HG02763 (cell line): ENCODE measurements around the gene LRRC7.

Experiments
- ATAC-seq: cut with Tn5 transposase; IDR thresholded peaks from one replicate; pipeline ENCODE4 v1.9.1; 2021; ENCODE audit warnings: mild to moderate bottlenecking, moderate library complexity; ENCODE audit not compliant: unreplicated experiment

The LRRC7 gene

DNA sequence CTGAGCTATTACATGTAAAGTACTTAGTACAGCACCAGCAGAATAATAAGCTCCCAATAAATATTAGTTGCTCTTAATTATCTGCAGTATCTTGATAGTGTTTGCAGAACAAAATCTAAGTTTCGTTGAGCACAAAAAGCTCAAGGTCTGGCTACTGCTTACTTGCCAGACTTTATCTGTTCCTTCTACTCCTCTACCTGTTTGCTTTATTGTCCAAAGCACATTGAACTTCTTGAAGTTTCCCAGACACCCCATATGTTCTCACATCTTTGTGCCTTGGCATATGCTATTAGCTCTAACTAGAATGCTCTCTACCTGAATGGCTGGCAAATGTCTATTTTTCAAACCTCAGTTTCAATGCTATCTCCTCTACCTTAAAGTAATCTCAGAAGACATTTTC, 582.7 kb downstream of the LRRC7 start:
- no peak for ATAC-seq

DNA sequence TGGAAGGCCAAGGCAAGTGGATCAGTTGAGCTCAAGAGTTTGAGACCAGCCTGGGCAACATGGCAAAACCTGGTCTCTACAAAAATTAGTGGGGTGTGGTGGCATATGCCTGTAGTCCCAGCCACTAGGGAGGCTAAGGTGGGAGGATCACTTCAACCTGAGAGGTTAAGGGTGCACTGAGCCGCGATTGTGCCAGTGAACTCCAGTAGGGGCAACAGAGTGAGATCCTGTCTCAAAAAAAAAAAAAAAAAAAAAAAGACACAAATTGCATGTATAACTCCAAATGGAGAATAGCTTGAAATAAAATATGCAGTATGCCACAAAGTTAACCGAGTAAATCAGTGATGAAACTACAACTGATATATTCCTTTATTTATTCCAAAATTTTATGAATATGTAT, 586.0 kb downstream of the LRRC7 start:
- no peak for ATAC-seq

DNA sequence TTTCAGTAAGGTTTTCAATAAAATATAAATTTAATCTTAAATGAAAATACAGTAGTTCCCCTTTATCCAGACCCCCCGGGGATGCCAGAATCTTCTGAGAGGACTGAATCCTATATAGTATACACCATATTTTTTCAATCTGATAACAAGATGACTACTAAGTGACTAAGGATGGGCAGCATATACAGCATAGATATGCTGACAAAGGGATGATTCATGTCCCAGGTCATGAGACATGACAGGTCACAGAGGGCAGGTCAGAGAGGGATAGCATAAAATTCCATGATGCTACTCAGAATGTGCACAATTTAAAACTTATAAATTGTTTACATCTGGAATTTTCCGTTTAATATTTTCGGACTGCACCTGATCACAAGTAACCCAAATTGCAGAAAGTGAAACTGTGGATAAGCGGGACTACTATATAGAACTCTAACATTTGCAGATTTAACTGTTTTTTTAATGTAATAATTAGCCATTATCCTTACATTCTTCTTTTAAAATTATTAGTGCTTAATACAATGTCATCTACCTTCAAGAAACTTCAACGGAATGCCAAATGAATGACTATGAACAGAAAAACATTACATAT, 588.9 kb downstream of the LRRC7 start:
- no peak for ATAC-seq

DNA sequence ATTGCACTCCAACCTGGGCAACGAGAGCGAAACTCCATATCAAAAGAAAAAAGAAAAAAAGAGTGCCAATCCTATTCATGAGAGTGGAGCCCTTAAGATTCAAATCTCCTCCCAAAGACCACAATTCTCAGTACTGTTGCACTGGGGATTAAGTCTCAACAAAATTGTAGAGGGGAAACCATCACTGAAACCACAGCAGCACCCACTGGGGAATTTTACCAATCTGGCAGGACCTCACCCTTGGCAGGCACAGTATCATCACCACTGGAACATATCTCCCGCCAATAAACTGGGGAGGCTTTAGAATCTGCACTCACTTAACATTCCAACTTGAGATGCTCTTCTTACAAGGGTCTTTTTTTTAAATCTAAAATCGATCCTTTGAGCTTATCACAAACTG, 596.6 kb downstream of the LRRC7 start:
- ATAC-seq = no peak

DNA sequence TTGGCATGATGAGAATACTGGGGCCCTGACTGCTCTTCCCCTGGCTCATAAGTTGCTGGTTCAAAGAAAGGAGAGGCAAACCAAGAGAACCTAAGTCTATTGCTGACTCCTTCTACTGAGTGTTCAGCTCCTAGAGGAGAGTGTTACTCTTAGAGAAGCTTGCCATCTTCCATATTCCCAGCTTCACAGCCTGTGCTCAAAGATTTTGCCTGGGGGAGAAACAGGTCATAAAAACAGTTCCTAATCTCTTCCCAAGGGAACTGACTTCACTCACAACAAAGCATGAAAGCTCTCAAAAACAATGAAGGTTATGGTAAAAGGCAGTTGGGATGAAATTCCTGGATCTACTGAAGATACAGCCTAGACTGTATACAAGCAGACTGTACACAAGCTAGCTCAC, 600.6 kb downstream of the LRRC7 start:
- no peak for ATAC-seq

DNA sequence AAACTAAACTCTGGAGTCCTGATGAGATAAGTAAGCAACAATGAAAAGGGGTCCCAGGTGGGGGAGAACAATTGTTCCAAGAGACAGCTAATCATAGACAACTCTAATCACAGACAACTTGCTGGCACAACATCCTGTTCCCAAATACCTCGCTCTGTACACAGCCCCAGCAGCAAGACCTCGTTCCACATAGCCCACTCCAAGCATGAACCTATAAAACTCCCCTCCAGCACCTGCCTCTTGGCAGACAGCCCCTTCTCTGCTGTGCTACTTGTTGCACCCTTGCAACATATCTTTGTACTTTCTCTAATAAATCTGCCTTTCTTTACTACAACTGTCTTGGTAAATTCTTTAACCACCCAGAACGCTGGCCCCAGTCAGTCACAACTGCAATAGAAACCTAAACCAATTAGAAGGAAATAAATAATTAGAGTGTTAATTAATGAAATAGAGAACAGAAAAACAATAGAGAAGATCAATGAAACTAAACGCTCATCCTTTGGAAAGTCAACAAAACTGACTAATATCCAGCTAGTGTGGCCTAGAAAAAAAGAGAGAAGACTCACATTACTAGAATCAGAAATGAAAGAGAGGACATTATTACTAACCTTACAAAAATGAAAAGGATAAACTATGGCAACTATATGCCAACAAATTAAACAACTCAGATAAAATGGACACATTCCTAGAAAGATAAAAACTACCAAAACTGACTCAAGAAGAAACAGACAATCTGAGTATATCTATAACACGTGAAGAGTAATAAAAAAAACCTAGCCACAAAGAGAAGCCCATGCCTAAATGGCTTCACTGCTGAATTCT, 601.5 kb downstream of the LRRC7 start:
- ATAC-seq = no peak

DNA sequence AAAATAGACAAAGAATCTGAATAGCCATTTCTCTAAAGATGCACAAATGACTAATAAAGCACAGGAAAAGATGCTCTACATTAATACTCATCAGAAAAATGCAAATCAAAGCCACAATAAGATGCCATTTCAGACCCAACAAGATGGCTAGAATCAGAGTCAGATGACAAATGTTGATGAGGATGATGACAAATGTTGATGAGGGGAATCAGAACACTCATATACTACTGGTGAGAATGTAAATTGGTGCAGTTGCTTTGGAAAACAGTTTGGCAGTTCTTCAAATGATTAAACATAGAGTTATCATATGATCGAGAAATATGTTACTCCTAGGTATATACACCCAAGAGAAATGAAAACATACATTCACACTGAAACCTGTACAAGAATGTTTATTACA, 603.8 kb downstream of the LRRC7 start:
- ATAC-seq = no peak
